Urothelium cell line (cell line): ENCODE data around the gene BUD13.
A peak's percentile ranks its signal among the peaks of the same experiment; 100 is the strongest.

Experiments used
- DNase-seq: peaks from one replicate; pipeline ENCODE4 v3.0.0; 2011; ENCODE audit warnings: low spot score, mixed read lengths
- FAIRE-seq: peaks from 2 replicates; lab custom pipeline; 2011; peaks lifted over from hg19 to GRCh38; lab: Jason Lieb, UNC

BUD13 gene

GRCh38 chr11:116792869-116793771 lies 20.3 kb upstream of the BUD13 start:
- FAIRE-seq, result no peak
- DNase-seq, result peak; percentile 24

- DNase-seq, result no peak
- FAIRE-seq, result no peak
These were observed 19.5 kb upstream of the BUD13 start for GRCh38 chr11:116792144-116792868.

GRCh38 chr11:116791813-116792143 lies 19.0 kb upstream of the BUD13 start, which contains the start of gene APOA5:
Gene APOA5 (minus strand): TSS chr11:116791879. CDS start chr11:116791860, 19 bp downstream.
- FAIRE-seq (no peak), DNase-seq (no peak)

DNA sequence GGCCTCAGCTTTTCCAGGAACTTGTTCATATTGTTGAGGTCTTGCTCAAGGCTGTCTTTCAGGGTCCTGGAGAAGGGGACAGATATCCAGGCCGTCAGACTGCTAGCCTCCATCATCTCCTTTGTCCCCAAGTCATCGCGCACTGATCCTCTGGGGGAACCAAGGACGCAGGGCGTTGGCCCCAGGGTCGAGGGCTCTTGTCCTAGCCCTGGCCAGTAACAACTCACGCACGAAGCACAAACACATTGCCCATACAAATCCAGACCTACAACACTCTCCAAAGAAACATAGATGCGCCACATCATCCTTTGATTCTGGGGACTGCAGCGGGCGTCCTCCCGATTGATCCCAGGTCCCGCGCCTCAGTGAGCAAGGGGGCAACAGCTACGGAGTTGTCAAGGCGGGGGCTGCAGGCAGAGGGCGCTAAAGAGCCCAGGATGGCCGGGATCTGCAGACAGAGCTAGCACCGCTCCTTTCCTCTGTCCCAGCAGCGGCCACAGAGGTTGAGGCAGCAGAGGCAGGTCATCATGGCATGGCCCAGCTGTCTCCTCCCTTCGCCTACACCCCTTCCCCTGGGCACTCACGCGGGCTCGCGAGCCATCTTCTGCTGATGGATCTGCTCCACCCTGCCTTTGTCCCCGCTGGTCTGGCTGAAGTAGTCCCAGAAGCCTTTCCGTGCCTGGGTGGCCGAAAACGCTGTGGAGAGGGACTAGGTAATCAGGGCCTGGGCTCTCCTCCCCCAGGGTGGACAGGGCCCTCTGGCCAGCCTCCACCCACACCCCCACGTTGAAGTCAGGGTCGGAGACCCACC lies 18.4 kb upstream of the BUD13 start:
- DNase-seq, result peak; percentile 64
- FAIRE-seq, result no peak

GRCh38 chr11:116790167-116791001 lies 17.6 kb upstream of the BUD13 start:
- no peak for FAIRE-seq
- DNase-seq, result no peak

DNA sequence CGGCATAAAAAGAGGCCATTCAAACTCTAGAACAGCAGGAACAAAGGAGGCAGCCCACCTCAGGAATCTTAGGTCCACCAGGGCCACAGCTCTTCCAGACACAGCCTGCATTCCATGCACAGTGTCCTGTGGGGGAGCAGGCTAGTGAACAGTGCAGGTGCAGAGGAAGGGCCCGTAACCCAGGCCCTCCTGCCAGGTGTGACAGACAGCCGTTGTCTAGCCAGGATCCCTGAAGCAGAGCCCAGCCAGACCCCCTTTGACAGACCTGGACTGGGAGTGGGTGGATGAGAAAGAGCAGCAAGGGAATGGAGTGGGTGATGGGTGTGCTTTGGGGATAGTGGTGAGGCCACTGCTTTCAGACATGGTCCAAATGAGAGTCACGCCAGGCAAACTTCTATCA lies 16.2 kb upstream of the BUD13 start:
- DNase-seq (no peak), FAIRE-seq (no peak)

DNA sequence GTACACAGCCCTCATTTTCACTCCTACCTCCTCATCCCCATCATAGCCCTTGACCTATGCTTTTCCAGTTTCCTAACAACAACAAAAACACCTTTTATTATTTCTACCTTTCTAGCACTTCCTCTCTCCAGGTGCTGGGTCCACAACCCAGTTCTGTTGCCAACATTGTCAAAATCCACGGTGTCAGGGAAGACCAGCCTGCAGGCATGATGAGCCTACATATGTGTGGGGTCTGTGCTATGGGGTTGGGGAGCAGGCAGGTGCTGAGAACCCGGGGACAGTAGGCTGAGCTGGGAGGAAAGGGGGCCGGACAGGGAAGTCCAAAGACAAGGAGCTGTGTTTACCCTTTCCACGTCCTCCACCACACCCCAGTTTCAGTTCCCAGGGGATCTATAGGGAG lies 15.7 kb upstream of the BUD13 start:
- DNase-seq (no peak), FAIRE-seq (no peak)

GRCh38 chr11:116787786-116788486 lies 15.1 kb upstream of the BUD13 start, which contains the start of gene ZPR1:
Gene ZPR1 (minus strand): TSS chr11:116788023. CDS start chr11:116787990, 33 bp downstream.
- DNase-seq (peak; percentile 82), FAIRE-seq (no peak)

DNA sequence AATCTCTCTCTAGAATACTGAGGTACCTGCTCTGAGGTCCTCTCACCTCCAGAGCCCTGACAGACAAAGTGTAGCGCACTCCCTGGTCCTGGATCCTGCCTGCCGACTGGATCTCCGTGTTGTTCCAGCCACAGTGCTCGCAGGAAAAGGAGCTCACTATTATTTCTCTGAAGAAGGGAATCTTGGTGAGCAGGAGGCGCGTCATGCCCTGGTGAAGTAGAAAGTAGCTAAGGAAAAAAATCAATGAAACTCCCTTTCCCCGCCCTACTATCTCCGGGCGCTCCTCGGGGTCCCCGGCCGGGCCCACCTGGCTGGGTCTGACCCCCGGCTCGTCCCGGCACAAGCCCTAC lies 14.6 kb upstream of the BUD13 start:
- FAIRE-seq, result no peak

DNA sequence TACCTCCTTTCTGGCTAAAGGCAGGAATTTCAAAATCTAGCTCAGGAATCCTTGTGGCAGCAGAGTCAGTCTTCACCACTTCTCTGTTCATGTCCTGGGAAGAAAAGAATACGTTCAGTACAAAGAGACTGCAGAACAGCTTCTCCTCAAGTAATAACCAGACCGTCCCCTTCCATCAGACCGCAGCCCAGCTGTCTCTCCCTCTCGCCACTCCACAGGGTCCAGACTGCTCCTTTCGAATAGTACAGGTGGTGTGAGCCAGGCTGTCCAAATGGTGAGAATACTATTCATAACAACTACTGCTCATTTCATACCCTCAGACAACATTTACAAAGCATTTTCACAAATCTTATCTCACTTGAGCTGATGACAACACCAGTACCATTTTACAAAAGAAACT lies 14.2 kb upstream of the BUD13 start:
- no peak for DNase-seq
- FAIRE-seq, result no peak

More for the DNA sequence above, 14.6 kb upstream of the BUD13 start:
- no peak for DNase-seq

DNA sequence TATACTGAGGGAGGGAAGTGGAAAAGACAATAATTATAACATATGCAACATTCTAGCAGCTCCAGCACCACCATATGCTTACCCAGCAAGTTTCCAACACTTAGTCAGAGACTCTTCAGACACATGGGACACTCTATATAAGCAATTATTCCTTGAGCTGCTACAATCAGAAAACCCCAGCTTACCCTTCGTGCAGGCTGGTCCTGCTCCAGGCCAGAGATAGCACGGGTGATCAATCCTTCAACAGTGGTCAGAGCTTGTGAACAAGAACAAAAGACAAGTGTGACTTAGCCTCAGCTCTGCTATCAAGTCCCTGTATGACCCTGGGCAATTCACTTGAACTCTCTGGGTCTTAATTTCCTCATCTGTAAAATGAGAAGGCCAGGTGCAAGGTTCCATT lies 13.5 kb upstream of the BUD13 start:
- DNase-seq (no peak), FAIRE-seq (no peak)

DNA sequence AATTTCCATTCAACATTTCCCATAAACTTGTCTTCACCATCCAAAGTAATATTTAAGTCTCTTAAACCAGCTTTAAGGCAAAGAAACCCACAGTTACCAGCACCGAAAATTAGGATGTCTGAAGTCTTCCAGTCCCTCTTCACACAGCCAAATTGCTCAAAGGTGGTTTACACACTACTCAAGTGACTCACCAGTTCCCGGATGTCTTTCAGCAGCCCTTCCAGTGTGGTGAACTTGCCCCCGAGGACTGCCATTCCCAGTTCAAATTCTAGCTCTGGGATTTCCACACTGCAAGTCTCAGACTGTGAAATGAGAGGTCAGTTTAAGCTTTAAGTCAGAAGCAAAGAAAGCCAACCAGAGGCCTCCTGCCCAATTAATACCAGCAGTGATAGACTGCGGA lies 9.9 kb upstream of the BUD13 start:
- FAIRE-seq, result no peak
- no peak for DNase-seq

- DNase-seq (no peak), FAIRE-seq (no peak)
These were observed 5.8 kb upstream of the BUD13 start for GRCh38 chr11:116778556-116778955.

- FAIRE-seq (no peak), DNase-seq (no peak)
These were observed 4.3 kb upstream of the BUD13 start for GRCh38 chr11:116777056-116777455.

- FAIRE-seq (no peak), DNase-seq (no peak)
These were observed 3.8 kb upstream of the BUD13 start for GRCh38 chr11:116776522-116776984.

DNA sequence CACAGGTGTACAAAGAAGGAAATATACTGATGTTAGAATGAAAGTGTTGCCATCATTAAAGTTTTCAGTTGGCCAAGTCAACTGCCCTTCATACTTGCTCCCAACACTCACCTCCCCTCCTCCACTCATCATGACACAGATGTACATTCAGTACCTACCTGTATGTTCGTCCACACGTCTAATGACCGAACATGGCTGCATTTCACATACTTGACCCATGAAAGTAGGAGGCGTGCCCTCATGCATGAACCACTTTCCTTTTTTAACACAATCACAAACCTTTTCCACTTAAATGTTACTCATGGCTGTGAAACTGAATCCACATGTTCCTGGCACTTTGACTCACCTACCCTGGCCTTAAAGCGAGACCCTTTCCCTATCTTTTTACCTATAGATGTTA lies 3.2 kb upstream of the BUD13 start:
- no peak for FAIRE-seq
- no peak for DNase-seq

DNA sequence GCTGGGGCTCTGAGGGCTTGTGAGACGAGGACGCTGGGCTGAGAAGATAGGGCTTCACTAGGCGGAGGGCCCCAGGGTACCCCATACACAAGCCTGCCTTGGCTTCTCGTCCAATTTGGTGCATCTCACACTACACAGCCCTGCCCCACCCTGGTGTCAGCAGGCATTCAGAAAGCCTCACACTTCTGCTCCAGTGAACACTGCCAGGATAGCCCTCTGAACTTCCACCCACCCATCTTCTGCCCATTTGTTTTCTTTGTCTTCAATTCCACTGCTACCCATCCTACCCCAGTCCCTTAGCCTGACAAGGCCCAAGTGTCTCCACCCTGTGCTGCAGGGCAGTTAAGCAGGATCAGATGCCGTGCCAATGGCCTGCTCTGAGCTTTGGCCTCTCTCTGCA lies 1.9 kb upstream of the BUD13 start:
- DNase-seq, result no peak

GRCh38 chr11:116773203-116774097 lies 663 bp upstream of the BUD13 start:
- DNase-seq (no peak), FAIRE-seq (no peak)

More for the DNA sequence above, 1.9 kb upstream of the BUD13 start:
- FAIRE-seq, result no peak

DNA sequence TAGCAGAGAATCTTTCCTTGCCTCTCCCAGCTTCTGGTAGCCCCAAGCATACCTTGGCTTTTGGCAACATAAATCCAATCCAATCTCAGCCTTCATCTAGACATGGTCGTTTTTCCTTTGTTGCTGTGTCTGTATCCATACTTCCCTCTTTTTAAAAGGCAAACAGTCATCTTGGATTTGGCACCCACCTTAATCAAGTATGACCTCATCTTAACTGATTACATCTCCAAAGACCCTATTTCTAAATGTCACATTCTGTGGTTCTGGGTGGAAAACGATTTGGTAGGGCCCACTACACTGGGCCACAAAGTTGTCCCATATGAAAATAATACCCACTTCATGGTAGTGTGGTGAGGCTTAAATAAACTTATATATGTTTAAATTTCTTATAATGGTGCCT lies 852 bp downstream of the BUD13 start:
- no peak for FAIRE-seq

More for the DNA sequence above, 852 bp downstream of the BUD13 start:
- no peak for DNase-seq
